AG04450 (cell line): Measurements from ENCODE around the gene POLR2J3. TPM values are rescaled to one million over a fixed set of nuclear protein-coding genes. Genes with fewer than 3 reads are reported as not detected.

ENCODE experiments used
- polyA plus RNA-seq: library from polyadenylated mRNA; depleted of rRNA; stranded (reverse); fragments of >200 nt; gene quantifications from 2 replicates; pipeline ENCODE4 v1.2.3, GENCODE V29; 2011; rRNA removed

POLR2J3 gene
- polyA plus RNA-seq, 1 experiment, result 59.9 TPM

Other genes starting within 250 kb of the POLR2J3 start
- not detected in 2 replicates for gene SPDYE6, start 216.1 kb downstream of the POLR2J3 start, polyA plus RNA-seq
- 11.4 and 13.1 TPM in 2 replicates for gene PRKRIP1, start 176.2 kb downstream of the POLR2J3 start, polyA plus RNA-seq
- gene ORAI2, start 139.0 kb downstream of the POLR2J3 start, polyA plus RNA-seq, result 27.8 and 41.9 TPM in 2 replicates
- gene ALKBH4, start 107.7 kb downstream of the POLR2J3 start, polyA plus RNA-seq, result 4.3 and 5.6 TPM in 2 replicates
- gene LRWD1, start 107.6 kb downstream of the POLR2J3 start, polyA plus RNA-seq, result 9.2 and 12.2 TPM in 2 replicates
- 44.8 and 55.3 TPM in 2 replicates for gene POLR2J, start 93.7 kb downstream of the POLR2J3 start, polyA plus RNA-seq
- gene RASA4B, start 54.8 kb downstream of the POLR2J3 start, polyA plus RNA-seq, result 4.0 and 5.2 TPM in 2 replicates
- 1.7 and 1.8 TPM in 2 replicates for gene UPK3BL2, start 28.9 kb downstream of the POLR2J3 start, polyA plus RNA-seq
- not detected in 2 replicates for gene SPDYE2, start 21.4 kb downstream of the POLR2J3 start, polyA plus RNA-seq
- 7.0 and 14.9 TPM in 2 replicates for gene RASA4, start 44.2 kb upstream of the POLR2J3 start, polyA plus RNA-seq
- 19.7 and 27.3 TPM in 2 replicates for gene UPK3BL1, start 70.2 kb upstream of the POLR2J3 start, polyA plus RNA-seq
- gene SPDYE2B, start 77.7 kb upstream of the POLR2J3 start, polyA plus RNA-seq, result not detected in 2 replicates
- 1.9 and 2.0 TPM in 2 replicates for gene POLR2J2, start 99.1 kb upstream of the POLR2J3 start, polyA plus RNA-seq
- gene FAM185A, start 176.4 kb upstream of the POLR2J3 start, polyA plus RNA-seq, result 3.4 and 4.0 TPM in 2 replicates